GM19193 (cell line): Measurements from ENCODE around the gene KLK7.

Experiments used
- POLR2A ChIP-seq: IDR thresholded peaks from 4 replicates; pipeline ENCODE4 v1.6.1; 2011; ENCODE audit not compliant: insufficient read depth, insufficient read length; ENCODE audit errors: extremely low read depth

KLK7 gene

DNA sequence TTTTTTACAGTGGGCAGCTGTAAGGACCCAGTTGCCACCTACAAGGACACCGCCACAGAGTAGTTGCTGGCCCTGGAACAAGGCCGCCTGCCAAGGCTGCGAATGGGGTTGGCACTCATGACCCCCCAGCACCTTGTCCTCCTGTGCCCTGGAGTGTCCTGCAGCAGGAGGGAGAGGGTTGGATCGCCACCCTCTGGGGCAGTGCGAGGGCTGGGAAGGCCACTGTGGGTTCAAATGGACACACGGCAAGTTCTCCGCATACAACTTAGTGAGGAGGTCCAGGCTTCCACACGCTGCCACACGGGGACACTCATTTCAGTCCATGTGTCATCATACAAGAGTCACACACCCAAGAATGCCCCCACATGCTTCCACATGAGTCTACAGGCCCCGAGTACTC, 16.7 kb upstream of the KLK7 start:
- TF ChIP-seq POLR2A: no peak

DNA sequence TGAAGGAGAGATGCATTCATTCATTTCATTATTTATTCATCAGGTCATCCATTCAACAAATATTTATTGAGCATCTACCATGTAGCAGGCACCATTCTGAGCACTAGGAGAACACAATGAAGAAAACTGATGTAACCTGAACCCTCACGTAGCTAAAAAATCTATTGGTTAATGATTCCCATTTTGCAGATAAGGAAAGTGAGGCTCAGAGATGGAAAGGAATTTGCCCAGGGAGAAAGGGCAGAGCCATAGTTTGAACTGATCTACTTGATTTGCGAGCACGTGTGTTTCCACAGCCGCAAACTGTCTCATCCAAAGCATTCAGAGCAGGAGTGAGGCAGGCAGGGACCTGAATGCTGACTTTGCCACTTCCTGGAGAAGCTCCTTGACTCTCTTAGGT, 15.0 kb upstream of the KLK7 start:
- TF ChIP-seq POLR2A: no peak

DNA sequence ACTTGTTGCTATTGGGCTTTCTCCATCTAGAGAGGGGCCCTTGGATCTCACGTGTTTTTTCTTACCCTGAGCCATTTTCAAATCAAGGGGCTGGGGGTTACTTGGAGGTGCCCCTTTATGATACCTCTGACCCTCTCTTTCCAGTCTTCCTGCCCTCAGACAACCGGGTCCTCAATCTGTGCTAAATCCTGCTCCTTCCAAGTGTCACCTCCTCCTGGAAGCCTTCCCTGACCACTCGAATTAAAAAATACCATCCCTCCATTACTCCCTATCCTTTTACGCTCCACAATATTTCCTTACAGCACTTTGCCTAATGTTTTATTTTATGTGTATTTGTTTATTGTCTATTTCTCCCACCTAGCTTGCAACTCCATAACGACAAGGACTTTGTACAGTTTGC, 14.3 kb upstream of the KLK7 start:
- no peak for TF ChIP-seq POLR2A

DNA sequence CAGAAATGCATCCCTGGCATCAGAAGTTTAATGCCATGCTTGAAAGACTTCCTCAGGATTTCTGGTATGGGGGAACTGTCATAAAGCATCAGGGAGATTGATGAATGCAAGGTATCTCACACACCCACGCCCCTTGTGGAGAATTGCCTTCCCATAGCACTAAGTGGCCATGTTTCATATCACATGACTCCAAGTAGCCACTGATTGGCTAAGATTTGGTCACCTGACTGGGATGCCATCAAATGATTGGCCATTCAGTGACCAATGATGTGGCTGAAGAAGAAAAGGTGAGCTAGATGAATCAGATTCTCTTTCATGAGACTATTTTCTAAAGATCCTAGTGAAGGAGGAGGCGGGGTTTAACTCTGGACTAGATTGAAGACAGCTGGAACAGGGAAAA, 10.4 kb upstream of the KLK7 start:
- TF ChIP-seq POLR2A: no peak

DNA sequence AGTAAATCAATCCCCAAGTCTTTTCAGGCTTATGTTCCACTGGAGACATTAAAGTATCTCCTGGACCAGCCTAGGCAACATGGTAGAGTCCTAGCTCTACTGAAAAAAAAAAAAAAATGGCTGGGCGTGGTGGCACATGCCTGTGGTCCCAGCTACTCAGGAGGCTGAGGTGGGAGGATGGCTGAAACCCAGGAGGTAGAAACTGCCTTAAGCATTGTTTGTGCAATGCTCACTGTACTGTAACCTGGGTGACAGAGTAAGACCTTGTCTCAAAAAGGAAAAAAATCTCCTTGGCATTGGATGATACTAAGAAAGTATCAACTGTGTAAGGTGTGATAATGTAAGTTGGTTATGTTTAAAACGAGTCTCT, 8.9 kb upstream of the KLK7 start:
- no peak for TF ChIP-seq POLR2A

DNA sequence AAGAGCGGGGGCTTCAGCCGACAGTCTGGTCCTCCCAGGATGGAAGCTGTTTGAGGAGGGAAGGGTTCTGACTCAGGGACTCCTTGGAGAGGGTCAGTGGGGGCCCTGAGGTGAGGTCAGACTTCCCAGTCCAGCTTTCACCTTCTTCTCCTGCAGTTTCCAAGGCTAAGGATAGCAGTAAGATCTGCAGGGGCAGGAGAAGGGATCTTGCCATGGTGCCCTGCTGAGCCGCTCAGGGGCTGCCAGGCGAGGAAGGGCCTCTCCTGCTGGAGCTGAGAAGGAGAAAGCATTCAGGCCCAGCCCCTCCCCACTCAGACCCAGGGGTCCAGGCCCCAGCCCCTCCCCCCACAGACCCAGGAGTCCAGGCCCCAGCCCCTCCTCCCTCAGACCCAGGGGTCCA, 1.5 kb downstream of the KLK7 start:
- no peak for TF ChIP-seq POLR2A

DNA sequence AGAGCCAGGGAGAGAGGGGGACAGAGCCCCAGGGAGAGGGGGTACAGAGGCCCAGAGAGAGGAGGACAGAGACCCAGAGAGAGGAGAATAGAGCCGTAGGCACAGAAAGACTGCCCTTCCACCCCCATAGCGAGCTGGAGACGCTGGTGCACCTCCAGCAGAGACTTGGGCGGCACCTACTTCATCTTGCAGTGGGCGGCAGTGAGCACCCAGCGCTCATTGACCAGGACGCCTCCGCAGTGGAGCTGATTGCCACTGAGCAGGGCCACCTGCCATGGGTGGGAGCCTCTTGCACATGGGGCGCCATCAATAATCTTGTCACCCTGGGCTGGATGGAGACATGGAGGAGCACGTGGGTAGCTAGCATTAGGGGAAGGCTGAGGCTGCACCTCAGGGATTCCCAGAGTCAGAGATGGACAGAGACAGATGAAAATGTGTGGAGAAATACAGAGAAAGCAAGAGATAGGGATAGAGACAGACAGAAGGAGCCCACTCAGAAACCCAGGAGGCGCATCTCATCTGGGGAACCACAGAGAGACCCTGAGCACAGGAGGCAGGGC, 2.0 kb downstream of the KLK7 start:
- no peak for TF ChIP-seq POLR2A

DNA sequence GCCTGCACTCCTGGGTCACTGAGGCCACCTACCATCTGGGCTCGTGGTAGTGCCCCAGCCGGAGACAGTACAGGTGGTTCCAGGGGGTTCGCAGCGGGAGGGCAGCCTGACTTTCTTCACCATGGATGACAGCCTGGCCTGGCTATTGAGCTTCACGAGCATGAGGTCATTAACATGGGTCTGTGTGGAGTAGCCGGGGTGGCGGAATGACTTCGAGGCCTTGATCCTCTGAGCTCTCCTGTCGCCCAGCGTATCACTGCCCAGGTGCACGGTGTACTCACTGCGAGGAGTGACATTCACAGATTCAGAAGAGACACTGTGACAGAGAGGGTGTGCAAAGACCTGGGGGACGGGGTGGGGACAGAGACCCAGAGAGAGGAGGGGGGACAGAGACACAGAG, 3.5 kb downstream of the KLK7 start:
- TF ChIP-seq POLR2A: no peak

DNA sequence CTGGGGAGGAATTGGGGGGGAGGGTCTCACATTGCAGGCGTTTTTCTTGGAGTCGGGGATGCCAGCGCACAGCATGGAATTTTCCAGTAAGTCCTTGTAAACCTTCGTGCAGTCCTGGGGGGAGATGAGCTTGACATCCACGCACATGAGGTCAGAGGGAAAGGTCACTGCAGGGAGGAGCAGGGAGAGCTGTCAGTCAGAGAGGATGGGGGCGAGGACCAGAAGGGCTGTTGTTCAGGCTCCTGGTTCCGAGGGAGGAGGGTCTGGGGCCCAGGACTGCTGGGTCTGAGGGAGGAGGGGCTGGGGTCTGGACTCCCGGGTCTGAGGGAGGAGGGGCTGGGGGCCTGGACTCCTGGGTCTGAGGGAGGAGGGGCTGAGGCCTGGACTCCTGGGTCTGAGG, 4.0 kb downstream of the KLK7 start:
- TF ChIP-seq POLR2A: no peak

DNA sequence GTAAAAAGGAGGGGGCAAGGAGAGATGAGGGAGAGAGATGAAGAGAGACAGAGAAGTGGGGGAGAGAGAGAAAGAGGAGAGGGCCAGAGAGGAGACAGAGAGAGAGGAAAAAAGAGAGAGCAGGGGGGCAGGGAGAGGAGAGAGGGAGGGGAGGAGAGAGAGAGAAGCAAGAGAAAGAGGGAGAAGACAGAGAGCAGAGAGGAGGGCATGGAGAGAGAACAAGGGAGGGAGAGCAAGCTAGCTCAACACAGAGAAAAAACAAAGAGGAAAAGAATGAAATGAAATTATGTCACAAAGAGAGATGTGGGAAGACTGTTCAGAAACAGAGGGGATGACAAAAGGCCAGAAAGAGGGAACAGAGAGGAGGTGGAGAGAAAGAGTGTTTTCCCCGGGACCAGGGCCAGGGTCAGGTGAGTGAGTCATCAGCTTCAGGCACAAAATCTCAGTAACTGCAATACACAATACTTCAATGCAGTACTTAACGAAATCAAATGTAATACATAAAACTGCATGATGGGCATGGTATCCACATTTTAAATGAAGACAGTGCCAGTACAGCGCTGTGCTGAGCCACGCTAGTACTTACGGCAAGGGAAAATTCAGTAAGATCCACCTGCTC, 4.8 kb downstream of the KLK7 start:
- no peak for TF ChIP-seq POLR2A

DNA sequence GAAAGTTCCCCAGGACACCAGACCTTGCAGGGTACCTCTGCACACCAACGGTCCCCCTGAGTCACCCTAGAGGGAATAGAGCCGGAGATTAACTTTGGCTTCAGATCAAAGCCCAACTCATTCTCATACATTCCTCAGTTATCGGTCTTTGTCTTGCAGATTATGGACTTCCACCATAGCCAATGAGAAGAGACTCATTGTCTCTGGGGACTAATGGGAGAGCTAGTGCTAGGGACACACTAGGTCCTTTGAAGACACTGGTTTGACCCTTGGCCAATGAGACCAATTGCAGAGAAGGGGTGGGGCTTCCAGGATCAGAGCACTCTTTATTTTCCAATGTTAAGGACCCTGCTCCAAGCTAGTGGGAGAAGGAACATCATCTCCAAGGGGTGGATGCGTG, 6.1 kb downstream of the KLK7 start:
- no peak for TF ChIP-seq POLR2A

DNA sequence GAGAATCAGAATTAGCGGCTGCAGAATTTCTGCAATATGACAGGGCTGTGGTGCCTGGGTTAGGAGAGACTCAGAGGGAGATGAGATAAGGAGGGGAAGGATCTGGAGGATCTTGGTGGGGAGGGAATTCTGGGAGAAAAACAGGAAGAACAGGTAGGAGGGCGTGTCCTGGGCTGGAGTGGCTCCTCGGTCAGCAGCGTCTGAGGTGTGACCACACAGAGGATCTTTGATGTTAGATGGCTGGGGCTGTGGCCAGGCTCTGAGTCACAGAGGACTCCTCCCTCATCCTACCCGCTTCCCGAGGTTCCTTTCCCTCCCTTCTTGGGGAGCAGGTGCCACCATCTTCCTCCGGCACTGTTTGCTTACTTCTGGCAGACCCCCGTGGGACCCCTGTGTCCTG, 8.0 kb downstream of the KLK7 start:
- no peak for TF ChIP-seq POLR2A

DNA sequence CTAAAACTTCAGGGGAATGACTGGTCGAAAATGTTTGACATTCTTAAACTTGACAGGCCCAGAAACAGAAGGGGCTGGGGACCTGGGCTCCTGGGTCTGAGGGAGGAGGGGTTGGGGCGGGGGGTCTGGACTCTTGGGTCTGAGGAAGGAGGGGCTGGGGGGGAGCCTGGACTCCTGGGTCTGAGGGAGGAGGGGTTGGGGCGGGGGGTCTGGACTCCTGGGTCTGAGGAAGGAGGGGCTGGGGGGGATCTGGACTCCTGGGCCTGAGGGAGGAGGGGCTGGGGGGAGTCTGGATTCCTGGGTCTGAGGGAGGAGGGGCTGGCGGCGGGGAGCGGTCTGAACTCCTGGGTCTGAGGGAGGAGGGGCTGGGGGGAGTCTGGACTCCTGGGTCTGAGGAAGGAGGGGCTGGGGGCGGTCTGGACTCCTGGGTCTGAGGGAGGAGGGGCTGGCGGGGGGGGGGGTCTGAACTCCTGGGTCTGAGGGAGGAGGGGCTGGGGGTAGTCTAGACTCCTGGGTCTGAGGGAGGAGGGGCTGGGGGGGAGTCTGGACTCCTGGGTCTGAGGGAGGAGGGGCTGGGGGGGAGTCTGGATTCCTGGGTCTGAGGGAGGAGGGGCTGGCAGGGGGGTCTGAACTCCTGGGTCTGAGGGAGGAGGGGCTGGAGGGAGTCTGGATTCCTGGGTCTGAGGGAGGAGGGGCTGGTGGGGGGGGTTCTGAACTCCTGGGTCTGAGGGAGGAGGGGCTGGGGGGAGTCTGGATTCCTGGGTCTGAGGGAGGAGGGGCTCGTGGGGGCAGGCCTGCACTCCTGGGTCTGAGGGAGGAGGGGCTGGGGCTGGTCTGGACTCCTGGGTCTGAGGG, 8.8 kb downstream of the KLK7 start:
- no peak for TF ChIP-seq POLR2A

DNA sequence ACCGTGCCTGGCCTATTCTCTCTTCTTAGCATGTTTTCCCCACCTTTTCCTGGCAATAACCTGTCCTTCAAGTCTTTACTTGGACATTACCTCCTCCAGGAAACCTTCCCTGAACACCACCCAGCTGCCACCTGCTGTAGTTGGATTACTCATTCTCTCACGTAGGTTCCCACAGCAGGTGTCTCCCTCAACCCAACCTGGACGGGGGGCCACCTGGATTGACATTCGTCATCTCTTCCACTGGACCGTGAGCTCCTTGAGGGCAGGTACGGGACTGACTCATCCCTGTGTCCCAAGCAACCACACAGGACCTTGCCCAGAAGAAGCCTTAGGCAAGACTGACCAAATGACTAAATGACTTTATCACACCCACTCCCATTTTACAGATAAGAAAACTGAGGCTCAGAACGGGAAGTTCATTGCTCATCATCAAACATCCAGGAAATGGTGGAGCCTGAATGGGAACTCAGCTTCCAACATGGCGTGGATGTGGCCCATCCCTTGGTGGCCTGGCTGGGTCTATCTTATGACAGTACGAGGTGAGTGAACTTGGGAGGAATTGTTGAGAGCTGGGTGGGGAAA, 10.8 kb downstream of the KLK7 start:
- TF ChIP-seq POLR2A: no peak

DNA sequence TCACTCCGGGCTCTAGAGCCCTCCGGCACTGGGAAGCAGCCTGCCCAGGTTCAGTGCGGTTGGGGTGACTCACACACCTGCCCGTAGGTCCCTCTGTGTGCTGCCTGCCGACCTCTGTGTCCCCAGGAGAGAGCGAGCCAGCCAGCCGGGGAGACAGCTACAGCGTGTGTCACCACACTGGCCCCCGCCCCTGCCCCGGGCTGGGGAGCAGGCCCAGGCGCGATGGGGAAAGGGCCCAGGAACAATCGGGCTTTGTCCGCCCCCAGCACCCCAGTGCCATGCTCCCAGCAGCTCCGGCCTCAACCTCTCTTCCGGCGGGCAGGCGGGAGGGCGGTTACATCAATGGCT, 14.3 kb downstream of the KLK7 start, which contains the start of gene KLK6:
Gene KLK6, minus strand, starts transcription at position 179 of the 348 bp plus-strand sequence. CDS start 1,487 bp downstream, outside the sequence.
- TF ChIP-seq POLR2A: no peak
